OCI-LY1 (cell line): ENCODE results near the gene SDHA.
"Not testable (repeated sequence)": the region's sequence is repeated elsewhere in the genome, so short reads cannot be mapped to it uniquely, and the experiment has no call there.

Source experiments
- EZH2 ChIP-seq: fragments of 200-600 bp; sonication (generic), shearing (Covaris generic); IDR thresholded peaks from 2 replicates; pipeline ENCODE4 v1.8.0; 2017; ENCODE audit warnings: borderline replicate concordance, mixed run types, mild to moderate bottlenecking, antibody characterized with exemption, low read length, moderate library complexity, mixed read lengths
- TF ChIP-seq, protein P1 (sequence below): fragments of 200-600 bp; sonication (generic), shearing (Covaris generic); IDR thresholded peaks from 2 replicates; pipeline ENCODE4 v1.5.1; 2017; ENCODE audit warnings: mild to moderate bottlenecking, antibody characterized with exemption, low read length, moderate library complexity, mixed read lengths

GRCh38 chr5:240550-240949 is 22.4 kb downstream of the SDHA start:
- TF ChIP-seq, protein P1, sequence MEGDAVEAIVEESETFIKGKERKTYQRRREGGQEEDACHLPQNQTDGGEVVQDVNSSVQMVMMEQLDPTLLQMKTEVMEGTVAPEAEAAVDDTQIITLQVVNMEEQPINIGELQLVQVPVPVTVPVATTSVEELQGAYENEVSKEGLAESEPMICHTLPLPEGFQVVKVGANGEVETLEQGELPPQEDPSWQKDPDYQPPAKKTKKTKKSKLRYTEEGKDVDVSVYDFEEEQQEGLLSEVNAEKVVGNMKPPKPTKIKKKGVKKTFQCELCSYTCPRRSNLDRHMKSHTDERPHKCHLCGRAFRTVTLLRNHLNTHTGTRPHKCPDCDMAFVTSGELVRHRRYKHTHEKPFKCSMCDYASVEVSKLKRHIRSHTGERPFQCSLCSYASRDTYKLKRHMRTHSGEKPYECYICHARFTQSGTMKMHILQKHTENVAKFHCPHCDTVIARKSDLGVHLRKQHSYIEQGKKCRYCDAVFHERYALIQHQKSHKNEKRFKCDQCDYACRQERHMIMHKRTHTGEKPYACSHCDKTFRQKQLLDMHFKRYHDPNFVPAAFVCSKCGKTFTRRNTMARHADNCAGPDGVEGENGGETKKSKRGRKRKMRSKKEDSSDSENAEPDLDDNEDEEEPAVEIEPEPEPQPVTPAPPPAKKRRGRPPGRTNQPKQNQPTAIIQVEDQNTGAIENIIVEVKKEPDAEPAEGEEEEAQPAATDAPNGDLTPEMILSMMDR, result not testable (repeated sequence)
- not testable (repeated sequence) for TF ChIP-seq EZH2
